GM19193 (cell line): ENCODE measurements around the gene CHD2.

Source experiments
- POLR2A ChIP-seq: IDR thresholded peaks from 4 replicates; pipeline ENCODE4 v1.6.1; 2011; ENCODE audit not compliant: insufficient read depth, insufficient read length; ENCODE audit errors: extremely low read depth

Gene CHD2

DNA sequence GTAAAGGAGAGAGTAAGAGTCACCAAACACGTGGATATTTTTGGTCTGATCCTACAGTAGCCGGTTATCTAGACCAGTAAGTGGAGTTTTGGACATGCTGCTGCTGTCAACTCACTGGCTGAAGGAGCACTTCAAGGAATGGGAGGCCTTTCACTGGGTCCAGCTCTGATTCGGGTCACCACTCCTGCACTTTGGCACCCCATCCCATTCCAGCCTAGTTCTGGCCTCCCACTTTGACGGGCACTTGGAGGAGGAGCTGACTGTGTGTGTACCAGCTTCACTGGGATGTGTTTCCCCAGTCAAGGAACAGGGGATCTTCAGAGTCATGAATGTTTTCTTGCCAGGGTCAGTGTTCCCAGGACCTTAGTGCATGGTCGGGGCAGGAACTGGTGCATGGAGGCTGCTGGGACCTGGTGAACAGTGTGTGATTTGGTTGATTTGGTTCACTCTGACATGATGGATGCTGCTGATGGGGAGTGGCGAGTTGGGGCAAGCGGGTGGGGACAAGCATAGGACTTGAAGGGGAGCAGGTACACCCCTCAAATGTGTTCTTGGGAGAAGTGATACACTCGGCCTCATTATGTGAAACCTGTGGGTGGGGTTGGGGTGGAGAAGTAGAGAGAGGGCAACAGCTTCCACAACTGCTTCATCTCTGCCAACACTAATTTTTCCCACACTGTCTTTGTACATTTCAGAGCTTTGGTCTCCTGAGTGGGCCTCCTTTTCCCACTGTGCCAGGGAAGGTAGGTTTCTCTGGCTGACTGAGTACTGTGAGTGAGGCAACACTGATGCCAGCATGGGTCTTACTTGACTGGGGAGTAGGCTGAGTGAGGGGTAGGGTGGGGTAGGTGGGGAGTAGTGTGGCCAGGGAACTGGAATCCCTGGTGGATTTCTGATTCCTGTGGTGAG, 124.8 kb downstream of the CHD2 start:
- no peak for TF ChIP-seq POLR2A

- TF ChIP-seq POLR2A, result no peak
These were observed 125.5 kb downstream of the CHD2 start for GRCh38 chr15:93025625-93025982.

- peak; percentile 46 for TF ChIP-seq POLR2A
These were observed 126.3 kb downstream of the CHD2 start for GRCh38 chr15:93026380-93026817.

GRCh38 chr15:93027413-93027812, 127.3 kb downstream of the CHD2 start:
- TF ChIP-seq POLR2A, result no peak

DNA sequence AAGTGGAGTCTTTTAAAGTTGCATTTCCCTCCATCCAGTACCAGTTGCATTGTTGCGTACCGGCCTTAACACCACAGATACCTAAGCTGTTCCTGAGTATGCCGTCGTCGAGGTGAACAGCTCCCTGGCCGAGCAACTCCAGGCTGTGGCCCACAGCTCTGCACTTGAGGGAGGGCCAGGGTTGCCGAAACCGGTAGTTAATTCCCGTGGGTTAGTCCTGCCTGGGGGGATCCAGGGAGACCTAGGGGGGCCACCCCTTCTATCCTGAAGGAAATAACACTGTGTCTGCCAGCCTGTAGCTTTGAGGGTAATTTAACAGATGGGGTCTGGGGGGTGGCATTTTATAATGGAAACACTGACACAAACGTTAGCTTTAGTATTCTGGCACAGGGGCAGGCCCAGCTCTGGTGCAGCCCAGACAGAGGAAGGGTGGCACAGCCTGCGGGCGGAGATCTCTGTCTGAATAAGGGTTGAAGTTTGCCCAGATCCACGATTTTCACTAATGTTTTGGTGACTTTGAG, 128.0 kb downstream of the CHD2 start:
- no peak for TF ChIP-seq POLR2A

GRCh38 chr15:93028632-93029213, 128.6 kb downstream of the CHD2 start:
- peak; percentile 34 for TF ChIP-seq POLR2A

- no peak for TF ChIP-seq POLR2A
These were observed 129.2 kb downstream of the CHD2 start for GRCh38 chr15:93029214-93029835.

DNA sequence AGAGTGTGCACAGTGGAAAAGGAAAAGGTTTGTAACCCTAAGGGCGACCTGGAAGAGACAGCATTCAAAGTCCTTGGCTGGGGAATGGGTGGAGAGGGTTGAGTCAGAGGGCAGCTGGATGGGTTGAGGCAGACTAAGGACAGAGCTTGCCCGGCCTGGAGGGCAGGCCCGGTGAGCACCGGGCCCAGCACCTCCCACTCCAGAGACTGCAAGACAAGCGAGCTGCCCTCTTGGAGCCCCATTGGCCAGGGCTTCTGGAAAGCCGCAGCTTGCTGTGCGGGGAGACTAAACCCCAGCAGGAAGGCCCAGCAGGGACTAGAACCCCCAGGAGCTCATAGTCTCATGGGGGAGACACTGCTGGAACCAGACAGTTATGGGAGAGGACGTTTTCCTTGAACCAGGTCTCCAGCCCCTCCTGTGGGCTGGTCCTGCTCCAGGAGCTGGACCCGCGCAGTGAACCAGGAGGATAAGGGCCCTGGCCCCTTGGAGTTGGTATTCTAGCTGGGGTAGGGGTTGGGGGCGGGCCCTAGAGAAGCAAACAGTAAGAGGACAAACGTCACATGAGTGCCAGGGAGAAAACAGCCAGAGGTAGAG, 129.8 kb downstream of the CHD2 start:
- no peak for TF ChIP-seq POLR2A

DNA sequence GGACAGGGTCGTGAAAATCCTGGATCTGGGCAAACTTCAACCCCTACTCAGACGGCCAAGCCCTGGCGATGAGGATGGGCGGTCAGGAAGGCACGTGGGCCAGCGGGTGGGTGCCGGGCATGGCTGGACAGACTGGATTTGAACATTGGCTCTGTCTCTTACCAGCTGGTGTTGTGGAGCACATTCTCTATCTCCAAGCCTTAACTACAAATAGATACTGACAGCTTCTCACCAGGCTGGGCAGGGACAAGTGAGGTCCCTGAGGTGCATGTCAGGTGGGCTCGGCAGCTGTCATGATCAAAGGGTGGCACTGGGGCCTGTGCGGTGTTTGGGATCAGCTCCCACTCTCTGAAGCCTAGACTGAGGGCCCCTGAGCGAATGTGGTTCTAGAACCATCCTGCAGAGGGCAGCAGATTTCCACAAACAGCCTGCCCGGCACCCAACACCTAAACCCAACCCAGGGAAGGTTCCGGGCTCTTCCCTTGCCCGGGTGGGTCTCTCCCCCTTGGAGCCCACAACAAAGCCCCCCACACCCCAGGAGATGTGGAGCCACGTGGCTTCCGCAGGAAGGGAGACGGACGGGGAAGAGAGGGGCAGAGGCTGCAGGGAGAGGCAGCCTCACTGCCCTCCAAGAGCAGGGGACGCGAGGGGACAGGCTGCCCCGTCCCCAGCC, 130.4 kb downstream of the CHD2 start:
- no peak for TF ChIP-seq POLR2A

DNA sequence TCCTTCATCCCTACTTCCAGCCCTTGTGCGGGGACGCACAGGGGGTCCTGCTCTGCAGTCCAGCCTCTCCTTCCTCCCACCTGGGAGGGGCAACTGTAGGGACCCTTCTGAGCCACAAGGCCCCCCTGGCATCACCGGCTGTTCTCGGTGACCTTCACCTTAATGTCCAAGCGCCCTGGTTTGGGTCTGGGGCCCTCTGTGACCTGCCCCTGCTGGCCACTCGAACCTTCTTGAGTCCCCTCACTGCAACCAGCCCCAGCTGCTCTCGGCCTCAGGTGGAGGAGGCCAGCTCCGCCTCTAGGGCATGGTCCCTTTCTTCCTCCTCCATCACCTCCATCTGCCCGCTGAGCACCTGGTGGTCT, 131.0 kb downstream of the CHD2 start:
- TF ChIP-seq POLR2A, result no peak

DNA sequence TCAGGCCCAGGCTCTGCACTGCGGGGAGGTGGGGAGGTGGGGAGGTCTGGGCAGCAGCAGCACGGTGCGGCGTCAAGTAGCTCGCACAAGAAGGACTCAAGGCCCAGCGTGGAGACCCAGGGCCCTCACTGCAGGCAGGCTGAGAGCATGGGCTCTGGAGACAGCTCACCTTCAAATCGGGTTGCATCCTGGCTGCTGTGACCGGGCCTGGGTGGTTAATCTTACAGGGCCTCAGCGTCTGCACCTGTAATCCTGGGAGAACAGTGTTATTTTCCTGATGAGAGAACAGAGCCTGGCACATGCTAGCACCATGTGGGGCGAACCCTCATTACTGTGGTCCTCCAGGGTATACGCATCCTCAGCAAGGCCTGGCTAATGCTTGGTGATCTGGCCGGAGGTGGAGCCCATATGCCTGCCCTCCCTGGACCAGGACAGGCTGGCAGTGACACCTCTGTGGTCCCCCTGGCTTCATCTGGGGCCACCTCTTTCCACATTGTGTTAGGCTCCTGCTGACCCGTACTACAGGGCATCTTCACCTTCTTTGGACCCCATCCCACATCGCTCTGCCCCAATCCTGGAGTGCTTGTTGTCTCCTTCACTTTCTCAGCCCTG, 133.4 kb downstream of the CHD2 start:
- TF ChIP-seq POLR2A, result no peak

DNA sequence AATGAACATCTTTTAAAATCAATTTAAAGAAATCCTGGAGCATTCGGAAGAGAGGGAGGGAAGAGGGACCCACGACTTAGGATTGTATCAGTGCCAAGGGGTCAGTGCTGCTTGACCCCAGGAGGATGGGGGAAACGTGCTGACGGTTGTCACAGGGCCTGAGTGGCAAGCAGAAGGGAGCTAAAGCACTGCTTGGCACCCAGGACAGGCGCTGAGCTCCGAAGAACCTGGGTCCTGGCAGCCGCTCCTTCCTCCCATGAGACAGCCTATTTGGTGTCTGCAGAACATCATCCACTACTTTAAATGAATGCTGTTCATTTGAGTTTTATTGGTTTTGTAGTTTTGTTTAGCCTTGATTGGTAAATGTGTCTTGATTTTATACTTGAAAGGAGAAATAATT, 134.4 kb downstream of the CHD2 start:
- TF ChIP-seq POLR2A, result no peak

DNA sequence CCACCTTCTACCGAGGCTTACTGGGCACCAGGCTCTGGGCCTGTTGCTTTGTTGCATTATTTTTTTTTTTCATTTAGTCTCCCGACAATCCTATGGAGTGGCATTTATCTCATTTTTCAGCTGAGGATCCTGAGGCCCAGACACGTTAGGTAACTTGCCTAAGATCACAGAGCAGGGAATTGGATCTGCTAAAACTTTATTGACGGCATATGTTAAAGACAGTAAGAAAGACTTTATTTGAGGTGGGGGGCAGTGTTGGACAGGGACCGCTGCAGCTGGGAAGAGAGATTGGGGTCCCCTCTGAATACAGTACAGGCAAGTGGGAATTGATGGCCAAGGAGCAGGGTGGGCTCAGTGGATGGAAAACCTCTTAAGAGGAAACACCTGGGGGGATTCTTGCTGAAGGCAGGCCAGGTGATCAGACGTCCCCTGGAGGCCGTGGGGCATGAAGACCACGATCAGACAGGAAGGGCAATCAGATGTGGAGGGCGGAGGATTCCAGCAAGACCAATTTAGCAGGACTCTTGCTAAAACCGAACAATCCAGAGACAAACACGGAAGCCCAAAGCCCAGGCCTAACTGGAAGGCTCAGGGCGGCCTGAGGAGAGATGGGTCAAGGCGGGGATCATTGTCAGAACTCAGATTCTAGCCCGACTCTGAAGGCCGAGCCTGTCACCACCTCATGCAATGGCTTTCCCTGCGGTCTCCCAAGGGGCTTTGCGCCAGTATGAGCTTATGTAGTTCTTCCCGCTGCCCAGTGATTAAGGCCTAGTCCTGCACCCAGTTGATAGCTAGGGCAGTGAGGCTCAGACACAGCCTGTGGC, 135.2 kb downstream of the CHD2 start:
- TF ChIP-seq POLR2A, result no peak
